GM21526 (cell line): ENCODE results near the gene RBMS2.
"Not testable (repeated sequence)": the region's sequence is repeated elsewhere in the genome, so short reads cannot be mapped to it uniquely, and the experiment has no call there.

ENCODE experiments used
- ATAC-seq: cut with Tn5 transposase; IDR thresholded peaks from one replicate; pipeline ENCODE4 v1.9.1; 2021; ENCODE audit warnings: moderate library complexity; ENCODE audit not compliant: unreplicated experiment, low FRiP score

RBMS2 gene

DNA sequence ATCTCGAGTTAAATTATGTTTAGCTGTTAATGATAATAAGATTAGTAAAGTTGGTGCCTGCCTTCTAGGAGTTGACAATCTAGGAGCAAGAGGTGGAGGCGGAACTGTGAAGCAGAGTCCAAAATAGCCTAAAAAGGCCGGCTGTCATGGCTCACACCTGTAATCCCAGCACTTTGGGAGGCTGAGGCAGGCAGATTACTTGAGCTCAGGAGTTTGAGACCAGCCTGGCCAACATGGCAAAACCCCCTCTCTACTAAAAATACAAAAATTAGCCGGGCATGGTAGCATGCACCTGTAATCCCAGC, 7.7 kb upstream of the RBMS2 start:
- ATAC-seq = not testable (repeated sequence)

DNA sequence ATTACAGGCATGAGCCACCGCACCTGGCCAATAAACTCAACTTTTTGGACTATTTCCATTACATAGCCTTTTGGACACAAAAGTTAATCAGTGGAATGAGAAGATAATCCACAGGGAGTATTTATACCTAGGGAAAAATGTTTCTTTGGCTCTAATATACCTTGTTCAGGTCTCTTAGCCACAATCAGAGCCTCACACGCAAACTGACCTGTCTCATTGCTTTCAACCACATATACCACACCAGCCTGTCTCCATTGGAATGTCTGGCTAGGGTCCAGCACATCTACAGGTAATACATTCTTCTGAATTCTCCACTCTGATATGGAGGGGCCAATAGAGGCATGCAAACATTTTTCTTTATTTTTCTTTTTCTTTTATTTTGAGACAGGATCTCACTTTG, 3.8 kb upstream of the RBMS2 start:
- no peak for ATAC-seq

DNA sequence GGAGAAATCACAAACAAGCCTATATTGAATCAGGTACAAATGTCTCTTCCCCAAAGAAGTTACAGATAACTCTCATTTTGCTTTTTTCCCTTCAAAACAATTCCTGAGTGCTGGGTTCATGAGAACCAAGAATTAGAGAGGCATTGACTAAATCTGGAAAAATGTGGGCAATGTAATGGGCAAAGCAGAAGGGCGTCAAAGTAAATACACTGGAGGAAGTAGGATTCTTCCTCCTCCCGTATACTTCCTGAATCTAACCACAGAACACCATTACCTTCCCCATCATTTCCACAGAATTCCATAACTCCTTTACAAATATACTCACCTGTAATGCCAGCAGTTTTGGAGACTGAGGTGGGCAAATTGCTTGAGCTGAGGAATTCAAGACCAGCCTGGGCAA, 3.0 kb upstream of the RBMS2 start:
- no peak for ATAC-seq

DNA sequence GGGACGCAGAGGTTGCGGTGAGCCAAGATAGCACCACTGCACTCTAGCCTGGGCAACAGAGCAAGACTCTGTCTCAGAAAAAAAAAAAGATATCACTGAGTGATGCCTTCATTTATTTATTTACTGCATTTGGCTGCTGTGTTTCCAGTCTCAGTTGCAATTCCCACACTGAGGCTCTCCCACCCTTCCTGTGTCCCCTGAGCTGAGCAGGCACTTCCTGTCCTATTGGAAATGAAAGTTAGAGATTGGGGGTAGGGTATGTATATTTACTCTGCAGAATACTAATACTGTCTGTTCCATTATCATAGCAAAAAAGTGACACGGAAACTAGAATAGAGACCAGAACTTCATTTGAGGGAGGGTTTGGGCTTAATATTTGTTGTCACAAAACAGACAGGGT, 1.6 kb upstream of the RBMS2 start:
- ATAC-seq = no peak

DNA sequence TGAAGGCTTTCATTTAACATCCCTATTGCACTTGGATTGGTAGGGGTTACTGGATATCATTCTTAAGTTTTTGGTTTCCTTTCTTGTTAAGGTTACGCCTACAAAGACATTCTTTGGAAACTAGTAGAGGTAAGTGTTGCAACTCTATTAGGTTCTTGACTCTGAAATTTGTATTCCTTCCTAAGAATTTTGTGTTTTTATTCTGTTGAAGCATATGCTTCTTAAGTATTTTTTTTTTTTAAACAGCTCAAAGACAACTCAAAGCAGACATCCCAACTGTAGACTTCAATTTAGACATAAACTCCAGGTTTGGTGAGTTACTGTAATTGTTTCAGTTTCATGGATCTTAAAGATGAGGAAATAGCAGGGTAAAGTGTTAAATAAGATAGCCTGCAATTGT, 1.1 kb upstream of the RBMS2 start:
- ATAC-seq = no peak

DNA sequence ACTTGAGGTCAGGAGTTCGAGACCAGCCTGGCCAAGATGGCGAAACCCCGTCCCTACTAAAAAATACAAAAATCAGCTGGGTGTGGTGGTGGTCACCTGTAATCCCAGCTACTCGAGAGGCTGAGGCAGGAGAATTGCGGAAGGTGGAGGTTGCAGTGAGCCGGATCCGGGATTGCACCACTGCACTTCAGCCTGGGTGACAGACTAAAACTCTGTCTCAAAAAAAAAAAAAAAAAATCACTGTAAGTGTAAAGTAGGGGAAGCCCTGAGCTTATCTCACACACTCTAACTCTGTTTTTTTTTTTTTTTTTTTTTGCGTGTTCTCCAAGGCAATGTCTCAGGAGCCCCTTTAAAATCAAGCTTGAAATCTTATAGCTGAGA, 421 bp upstream of the RBMS2 start:
- ATAC-seq = no peak

DNA sequence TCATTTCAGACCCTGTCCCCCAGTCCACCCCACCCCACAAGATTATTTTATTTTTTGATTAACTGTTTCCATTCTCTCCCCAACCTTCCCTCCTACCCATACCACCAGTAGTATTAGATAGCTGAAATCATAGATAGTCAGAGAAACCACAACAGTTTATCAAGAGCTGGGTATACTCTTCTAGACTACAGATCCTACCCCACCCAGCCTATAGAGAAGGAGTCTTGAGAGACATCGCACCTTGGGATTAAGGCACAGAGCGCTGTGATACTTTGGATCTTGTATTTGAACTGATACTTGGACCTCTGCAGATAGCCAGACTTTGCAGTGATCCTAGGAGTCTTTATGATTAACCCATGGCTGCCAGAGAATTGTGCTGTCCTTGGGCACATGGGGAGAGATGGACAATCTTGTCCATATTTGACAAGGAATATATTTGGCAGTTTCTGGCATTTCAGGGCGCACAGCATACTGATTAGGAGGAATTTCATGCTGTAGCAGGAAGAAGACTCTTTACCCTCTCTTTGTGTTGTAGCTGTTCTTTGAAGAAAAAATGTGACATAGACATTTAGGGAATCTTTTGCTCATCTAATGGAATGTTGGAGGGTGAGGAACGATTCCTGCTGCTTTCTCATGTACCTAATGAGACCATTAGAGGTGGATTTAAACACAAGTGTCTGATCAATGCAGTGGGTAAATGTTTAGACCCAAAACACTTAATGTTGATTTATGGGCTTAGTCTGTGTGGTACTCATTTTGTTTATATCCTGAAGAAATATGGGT, 982 bp downstream of the RBMS2 start:
- no peak for ATAC-seq

DNA sequence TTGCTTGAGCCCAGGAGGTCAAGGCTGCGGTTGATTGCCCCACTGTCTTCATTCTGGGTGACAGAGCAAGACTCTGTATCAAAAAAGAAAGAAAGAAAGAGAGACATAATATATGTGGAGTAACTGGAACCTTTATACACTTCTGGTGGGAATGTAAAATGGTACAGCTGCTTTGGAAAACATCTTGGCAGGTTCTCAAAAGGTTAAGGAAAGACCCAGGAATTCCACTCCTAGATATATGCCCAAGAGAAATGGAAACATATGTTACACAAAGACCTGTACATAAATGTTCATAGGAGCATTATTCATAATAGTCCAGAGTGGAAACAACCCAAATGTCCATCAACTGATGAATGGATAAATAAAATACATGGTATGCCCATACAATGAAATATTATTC, 7.2 kb downstream of the RBMS2 start:
- no peak for ATAC-seq

DNA sequence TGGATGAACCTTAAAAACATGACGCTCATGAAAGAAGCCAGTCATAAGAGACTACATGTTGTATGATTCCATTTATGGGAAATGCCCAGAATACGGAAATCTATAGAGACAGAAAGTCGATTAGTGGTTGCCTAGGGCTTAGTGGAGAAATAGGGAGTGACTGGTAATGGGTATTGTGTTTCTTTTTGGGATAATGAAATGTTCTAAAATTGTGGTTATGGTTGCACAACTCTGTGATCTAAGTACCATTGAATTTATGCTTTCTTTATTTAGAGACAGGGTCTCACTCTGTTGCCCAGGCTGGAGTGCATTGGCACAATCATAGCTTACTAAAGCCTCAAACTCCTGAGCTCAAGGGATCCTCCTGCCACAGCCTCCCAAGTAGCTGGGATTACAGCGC, 8.0 kb downstream of the RBMS2 start:
- no peak for ATAC-seq

DNA sequence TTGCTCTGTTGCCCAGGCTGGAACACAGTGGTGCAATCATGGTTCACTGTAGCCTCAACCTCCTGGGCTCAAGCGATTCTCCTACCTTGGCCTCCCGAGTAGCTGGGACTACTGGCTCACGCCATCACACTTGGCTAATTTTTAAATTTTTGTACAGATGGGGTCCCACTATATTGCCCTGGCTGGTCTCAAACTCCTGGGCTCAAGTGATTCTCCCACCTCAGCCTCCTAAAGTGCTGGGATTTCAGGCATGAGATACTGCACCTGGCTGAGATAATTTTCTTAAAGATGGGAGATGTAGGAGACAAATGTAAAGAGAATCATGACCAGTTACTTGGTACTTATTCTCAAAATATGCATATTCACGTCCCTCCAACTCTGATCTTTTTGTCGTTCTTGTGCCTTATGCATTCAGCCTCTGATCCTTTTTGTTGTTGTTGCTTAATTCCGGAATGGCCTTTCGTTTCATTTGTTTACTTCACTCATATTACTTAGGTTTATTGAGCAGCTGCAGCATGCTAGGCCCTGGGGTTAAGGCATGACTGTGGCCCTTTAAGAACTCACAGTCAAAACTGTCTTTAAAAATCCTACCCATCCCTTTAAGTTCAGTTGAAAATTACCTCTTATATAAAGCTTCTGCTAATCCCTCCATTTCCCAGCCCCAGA, 8.9 kb downstream of the RBMS2 start:
- no peak for ATAC-seq

DNA sequence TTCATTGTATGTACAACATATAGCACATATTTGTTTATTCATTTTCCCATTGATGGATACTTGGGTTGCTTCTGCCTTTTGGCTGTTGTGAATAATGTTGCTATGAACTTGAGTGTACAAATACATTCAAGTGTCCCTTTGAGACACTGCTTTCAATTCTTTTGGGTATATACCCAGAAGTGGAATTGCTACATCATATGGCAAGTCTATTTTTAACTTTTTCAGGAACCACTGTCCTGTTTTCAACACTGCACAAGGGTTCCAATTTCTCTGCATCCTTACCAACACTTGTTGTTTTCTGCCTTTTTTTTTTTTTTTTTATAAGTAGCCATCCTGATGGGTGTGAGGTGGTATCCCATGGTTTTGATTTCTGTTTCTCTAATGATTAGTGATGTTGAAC, 15.9 kb downstream of the RBMS2 start:
- no peak for ATAC-seq

DNA sequence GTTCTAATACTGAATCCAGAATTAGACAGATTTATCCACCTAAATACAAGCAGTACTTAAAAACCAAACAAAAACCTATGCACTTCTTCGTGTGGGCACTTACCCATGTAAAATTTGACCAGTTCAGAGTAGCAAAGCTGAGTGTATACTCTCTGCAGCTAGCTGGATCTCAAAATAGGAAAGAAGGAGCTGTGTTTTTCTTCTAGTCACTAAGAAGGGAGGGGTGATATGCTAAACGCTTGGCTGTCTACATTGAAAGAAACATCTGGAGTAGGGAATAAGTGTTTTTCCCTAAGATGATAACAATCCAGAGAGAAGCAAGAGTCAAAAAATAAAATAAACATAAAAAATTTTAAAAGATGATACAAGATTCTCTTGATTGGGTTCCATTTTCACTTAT, 20.0 kb downstream of the RBMS2 start:
- no peak for ATAC-seq

DNA sequence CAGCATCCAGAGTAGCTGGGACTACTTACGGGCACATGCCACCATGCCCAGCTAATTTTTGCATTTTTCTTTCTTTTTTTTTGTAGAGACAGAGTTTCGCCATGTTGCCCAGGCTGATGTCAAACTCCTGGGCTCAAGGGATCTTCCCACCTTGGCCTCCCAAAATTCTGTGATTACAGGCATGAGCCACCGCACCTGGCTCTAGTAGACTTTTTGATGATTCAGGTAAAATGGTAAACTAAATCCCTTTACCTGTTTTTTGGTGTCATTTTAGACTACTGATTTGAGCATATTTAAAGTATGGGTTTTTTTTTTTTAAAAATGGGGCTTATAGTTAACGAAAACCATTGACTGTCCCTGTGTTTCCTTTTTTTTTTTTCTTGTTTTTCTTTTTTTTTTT, 20.5 kb downstream of the RBMS2 start:
- ATAC-seq = no peak

DNA sequence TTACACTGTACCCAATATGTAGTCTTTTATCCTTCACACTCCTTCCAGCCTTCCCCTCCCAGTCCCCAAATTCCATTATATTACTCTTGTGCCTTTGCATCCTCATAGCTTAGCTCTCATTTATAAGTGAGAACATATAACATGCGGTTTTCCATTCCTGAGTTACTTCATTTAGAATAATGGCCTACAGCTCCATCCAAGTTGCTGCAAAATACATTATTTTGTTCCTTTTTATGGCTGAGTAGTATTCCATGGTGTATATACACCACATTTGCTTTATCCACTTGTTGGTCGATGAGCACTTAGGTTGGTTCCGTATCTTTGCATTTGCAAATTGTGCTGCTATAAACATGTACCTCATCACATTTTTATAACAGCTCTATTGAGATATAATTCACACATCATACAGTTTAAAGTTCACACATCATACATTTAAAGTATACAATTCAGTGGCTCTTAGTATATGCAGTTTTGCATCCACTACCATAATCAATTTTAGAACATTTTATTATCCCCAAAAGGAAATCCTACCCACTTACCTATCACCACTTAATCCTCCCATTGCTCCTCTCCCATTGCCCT, 23.5 kb downstream of the RBMS2 start:
- ATAC-seq = no peak

DNA sequence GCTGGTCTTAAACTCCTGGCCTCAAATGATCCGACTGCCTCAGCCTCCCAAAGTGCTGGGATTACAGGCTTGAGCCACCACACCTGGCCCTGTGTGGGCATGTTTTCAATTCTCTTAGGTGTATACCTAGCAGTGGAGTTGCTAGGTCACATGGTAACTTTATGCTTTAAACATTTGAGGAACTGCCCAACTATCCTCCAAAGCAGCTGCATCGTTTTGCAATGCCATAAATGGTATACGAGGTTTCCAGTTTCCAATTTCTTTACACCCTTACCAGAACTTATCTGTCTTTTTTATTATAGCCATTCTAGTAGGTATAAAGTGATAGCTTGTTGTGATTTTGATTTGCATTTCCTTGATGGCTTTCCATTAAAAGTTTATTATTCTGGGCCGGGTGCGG, 25.1 kb downstream of the RBMS2 start:
- no peak for ATAC-seq

DNA sequence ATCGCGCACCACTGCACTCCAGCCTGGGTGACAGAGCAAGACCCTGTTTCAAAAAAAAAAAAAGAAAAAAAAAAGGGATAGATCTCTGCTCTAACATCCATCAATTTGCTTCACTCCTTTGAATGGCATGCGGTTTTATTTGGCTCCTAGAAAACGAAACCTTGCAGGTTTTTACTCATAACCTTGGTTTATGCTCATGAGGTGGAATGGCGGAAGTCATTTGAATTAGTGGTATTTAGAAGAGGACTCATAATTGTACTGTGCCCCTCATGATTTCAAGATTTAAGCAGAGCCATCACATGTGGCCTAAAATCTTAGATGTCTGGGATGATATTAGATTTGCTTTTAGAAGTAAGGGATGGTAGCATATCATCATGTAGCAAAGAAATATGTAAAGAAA, 29.4 kb downstream of the RBMS2 start:
- ATAC-seq = no peak

DNA sequence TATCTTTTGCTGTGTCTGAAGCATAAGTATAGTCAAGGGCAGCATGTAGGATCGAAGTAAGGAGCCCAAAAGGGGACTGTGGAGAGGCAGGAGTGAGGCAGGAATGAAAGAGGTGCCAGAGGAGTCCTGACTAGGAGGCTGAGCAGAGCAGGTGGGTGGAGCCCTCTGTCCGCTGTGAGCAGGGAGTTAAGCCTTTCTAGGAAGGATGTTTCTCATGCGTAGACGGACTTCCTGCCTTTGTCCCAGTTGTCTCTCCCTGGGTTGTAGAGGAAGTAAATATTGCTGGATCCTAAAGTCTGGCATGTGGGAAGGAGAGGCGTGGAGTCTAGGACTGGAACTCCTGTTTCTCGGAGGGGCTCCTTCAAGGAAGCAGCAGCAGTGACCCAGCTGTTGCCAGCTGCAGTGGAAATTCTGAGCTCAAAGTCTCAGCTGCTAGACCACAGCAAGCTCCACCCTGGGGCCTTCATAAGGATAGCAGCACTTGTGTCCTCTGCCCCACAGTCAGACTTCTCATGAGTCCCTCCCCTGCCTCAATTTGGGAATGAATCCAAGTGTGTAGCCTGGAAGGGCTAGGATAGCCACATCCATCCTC, 44.0 kb downstream of the RBMS2 start:
- no peak for ATAC-seq

DNA sequence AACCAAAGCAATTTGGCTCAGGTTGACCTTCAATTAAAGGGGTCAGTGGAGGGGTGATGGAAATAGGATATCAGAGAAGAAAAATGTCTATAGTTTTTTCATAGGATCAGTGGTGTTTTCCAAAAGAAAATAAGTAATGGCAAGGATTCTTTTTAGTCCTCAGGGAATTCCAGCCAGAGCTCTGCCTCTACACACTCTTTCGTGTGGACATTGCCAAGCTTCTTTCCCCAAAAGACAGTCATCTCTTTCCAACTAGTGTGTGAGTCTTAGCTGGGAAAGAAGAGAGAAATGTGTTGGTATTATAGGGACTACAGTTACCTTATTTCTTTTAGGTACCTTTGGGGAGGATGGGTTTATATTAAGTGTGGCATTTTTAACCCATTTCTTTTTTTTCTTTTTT, 46.5 kb downstream of the RBMS2 start:
- ATAC-seq = no peak

DNA sequence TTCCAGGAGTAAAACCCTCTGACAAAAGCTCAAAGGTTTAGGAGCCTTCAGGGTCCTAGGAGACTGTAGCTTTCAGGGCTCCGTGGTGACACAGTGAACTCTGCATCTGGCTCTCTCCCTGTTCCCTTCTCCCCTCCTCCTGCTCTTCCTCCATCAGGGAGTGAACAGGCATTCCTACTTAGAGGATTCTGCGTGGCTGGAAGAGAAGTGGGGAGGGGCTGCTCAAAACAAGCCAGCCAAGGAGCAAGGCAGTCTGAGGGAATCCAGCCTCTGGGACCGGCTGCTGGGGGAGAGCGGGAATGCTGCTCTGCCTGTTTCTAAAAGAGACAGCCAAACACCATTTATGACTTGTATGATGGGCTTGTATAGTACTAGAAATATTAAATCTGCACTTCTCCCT, 49.5 kb downstream of the RBMS2 start:
- no peak for ATAC-seq

DNA sequence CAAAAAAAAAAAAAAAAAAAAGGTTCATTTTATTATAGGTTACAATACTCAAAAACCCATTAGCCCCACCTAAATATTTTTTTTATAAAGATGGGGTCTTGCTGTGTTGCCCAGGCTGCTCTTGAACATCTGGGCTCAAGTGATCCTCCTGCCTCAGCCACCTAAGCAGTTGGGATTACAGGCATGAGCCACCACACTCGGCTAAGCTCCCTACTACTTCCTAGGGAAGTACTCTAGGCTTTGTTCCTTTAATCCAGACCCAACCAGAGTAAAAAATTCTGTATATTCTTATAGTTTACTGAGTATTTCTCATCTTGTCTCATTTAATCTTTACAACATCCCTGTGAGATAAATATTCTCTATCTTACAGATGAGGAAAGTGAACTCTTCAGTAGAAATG, 50.7 kb downstream of the RBMS2 start:
- no peak for ATAC-seq

DNA sequence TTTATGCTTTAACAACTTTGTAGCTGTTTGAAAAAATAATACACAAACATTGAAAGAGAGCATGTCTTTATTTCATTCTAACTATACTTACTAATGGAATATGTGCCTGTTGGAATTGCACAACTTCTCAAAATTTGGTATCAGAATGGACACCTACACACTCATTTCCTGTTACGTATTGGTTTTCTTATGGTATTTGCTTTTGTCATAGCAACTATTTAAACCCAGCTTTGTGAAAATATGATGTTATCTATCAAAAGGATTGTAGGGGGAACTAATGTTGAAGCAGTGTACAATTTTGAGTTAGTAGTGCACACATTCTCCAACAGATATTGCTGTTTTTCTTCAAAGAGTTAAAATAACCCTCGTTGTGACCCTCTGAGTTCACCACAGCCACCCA, 52.6 kb downstream of the RBMS2 start:
- ATAC-seq = no peak

DNA sequence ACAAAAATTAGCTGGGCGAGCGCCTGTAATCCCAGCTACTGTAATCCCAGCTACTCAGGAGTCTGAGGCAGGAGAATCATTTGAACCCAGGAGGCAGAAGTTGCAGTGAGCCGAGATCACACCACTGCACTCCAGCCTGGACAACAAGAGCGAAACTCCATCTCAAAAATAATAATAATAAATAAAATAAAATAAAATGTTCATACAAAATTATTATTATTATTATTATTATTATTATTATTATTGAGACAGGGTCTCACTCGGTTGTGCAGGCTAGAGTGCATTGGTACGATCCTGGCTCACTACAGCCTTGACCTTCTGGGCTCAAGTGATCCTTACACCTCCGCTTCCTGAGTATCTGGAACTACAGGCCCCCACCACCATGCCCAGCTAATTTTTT, 55.6 kb downstream of the RBMS2 start:
- not testable (repeated sequence) for ATAC-seq
